ENCODE results near the gene DCST1.

The DCST1 gene

GRCh38 chr1:155014709-155015508 is 18.7 kb upstream of the DCST1 start:
- DNase-seq = no peak

- no peak for DNase-seq
Observed at GRCh38 chr1:155015527-155016230, 17.9 kb upstream of the DCST1 start.

GRCh38 chr1:155016231-155016831 is 17.3 kb upstream of the DCST1 start:
- DNase-seq = no peak

GRCh38 chr1:155017041-155017945 is 16.3 kb upstream of the DCST1 start:
- peak; percentile 77 to 90 for DNase-seq

- no peak for DNase-seq
Observed at GRCh38 chr1:155017946-155018316, 15.7 kb upstream of the DCST1 start.

GRCh38 chr1:155018617-155019348 is 14.8 kb upstream of the DCST1 start:
- no peak for DNase-seq

GRCh38 chr1:155019377-155020245 is 14.0 kb upstream of the DCST1 start:
- no peak for DNase-seq

- no peak for DNase-seq
Observed at GRCh38 chr1:155022136-155022926, 11.3 kb upstream of the DCST1 start.

GRCh38 chr1:155022927-155023236 is 10.7 kb upstream of the DCST1 start:
- DNase-seq = no peak

- DNase-seq = no peak
Observed at GRCh38 chr1:155023627-155024026, 10.0 kb upstream of the DCST1 start.

GRCh38 chr1:155024315-155024714 is 9.3 kb upstream of the DCST1 start:
- DNase-seq = no peak

- DNase-seq = no peak
Observed at GRCh38 chr1:155026154-155026553, 7.5 kb upstream of the DCST1 start.

GRCh38 chr1:155026588-155026987 is 7.0 kb upstream of the DCST1 start:
- DNase-seq = no peak

- DNase-seq = no peak
Observed at GRCh38 chr1:155029513-155030242, 3.9 kb upstream of the DCST1 start.

GRCh38 chr1:155030243-155030795 is 3.3 kb upstream of the DCST1 start:
- DNase-seq = no peak

- DNase-seq = no peak
Observed at GRCh38 chr1:155030899-155031298, 2.7 kb upstream of the DCST1 start.

- no peak for DNase-seq
Observed at GRCh38 chr1:155032886-155033285, 738 bp upstream of the DCST1 start.

- DNase-seq = no peak
Observed at GRCh38 chr1:155034318-155035208, 939 bp downstream of the DCST1 start.

Measured in inflammatory macrophage treated with lipopolysaccharide for 1 hour (primary cell).